ENCODE measurements around the gene ZHX3. TPM values are rescaled to one million over a fixed set of nuclear protein-coding genes. Genes with fewer than 3 reads are reported as not detected.

Gene ZHX3
- total and polyA plus RNA-seq, 10 donors = 1.6 to 26.7 (median 12.3) TPM

- Histone ChIP-seq H3K9me3 (no peaks in the 10 kb centered on the region), H3K27ac (no peak overlapping the region), H3K4me3 (no peak overlapping the region), H3K27me3 (replicated peaks in 1 of 7) (no peaks in the 10 kb centered on the region), H3K4me1 (peaks cover 10 to 21% (median 17%) of the 10 kb centered on the region in 6 donors), H3K36me3 (no peaks in the 10 kb centered on the region)
- WGBS, 5 donors = 85 to 95% (median 91%) methylated on average over 4 of the region's 4 CpGs
- intact Hi-C loops (cut with DNase I; ENCODE audit: low total_unique reads) = loop anchor here (10.0 kb wide), 1 partner anchor 97 kb away; no protein-coding TSS in a partner anchor
- TF ChIP-seq POLR2AphosphoS5 (IDR thresholded peaks at IDR 0.05) (no peak), POLR2A (IDR thresholded peaks at IDR 0.05) (no peak)
- TF ChIP-seq, protein P1, sequence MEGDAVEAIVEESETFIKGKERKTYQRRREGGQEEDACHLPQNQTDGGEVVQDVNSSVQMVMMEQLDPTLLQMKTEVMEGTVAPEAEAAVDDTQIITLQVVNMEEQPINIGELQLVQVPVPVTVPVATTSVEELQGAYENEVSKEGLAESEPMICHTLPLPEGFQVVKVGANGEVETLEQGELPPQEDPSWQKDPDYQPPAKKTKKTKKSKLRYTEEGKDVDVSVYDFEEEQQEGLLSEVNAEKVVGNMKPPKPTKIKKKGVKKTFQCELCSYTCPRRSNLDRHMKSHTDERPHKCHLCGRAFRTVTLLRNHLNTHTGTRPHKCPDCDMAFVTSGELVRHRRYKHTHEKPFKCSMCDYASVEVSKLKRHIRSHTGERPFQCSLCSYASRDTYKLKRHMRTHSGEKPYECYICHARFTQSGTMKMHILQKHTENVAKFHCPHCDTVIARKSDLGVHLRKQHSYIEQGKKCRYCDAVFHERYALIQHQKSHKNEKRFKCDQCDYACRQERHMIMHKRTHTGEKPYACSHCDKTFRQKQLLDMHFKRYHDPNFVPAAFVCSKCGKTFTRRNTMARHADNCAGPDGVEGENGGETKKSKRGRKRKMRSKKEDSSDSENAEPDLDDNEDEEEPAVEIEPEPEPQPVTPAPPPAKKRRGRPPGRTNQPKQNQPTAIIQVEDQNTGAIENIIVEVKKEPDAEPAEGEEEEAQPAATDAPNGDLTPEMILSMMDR (IDR thresholded peaks at IDR 0.05 in 8 of 11, conservative IDR thresholded peaks at IDR 0.05 in 3 of 11) = no peak
- no peak for DNase-seq
Observed at GRCh38 chr20:41331731-41332130, 14.2 kb upstream of the ZHX3 start.

DNA sequence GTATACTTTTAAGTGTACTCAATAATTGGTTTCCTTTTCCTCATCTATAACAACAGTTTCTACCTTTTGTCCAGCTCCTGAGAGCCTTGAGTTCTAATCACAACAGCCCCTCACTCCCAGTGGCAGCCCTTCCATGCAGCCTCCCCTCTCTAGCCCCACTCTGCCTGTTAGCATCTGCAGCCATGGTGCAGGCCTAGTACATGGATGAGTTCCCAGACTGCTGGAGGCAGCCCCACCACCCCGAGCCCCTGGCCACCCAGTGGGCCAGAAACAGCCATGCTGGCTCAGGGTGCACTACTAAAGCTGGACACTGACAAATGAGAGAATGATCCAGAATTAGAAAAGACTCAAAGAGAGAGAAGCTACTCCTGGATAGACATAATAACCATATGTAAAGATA is 13.4 kb upstream of the ZHX3 start:
- no peak for TF ChIP-seq POLR2A (IDR thresholded peaks at IDR 0.05)
- TF ChIP-seq POLR2AphosphoS5 (IDR thresholded peaks at IDR 0.05) = no peak

GRCh38 chr20:41330343-41330720 is 12.8 kb upstream of the ZHX3 start:
- Histone ChIP-seq H3K9me3 (no peaks in the 10 kb centered on the region), H3K27ac (peak overlapping the region in 4 of 8 donors; percentile 61 to 82 (median 81)), H3K36me3 (no peaks in the 10 kb centered on the region), H3K27me3 (replicated peaks in 1 of 7) (no peaks in the 10 kb centered on the region), H3K4me3 (no peak overlapping the region), H3K4me1 (peaks cover 10 to 21% (median 17%) of the 10 kb centered on the region in 6 donors)
- 83 to 91% (median 90%) methylated on average over 4 to 5 of the region's 5 CpGs for WGBS, 5 donors
- TF ChIP-seq POLR2A (IDR thresholded peaks at IDR 0.05) = no peak
- TF ChIP-seq POLR2AphosphoS5 (IDR thresholded peaks at IDR 0.05) = no peak
- TF ChIP-seq, protein P1 (IDR thresholded peaks at IDR 0.05 in 8 of 11, conservative IDR thresholded peaks at IDR 0.05 in 3 of 11) = no peak
- intact Hi-C loops (cut with DNase I; ENCODE audit: low total_unique reads) = loop anchor here (10.0 kb wide), 1 partner anchor 96 kb away; no protein-coding TSS in a partner anchor
- DNase-seq = no peak

More for the DNA sequence above, 13.4 kb upstream of the ZHX3 start:
- WGBS, 5 donors = 86 to 100% (median 90%) methylated on average over 1 of the region's 1 CpG
- DNase-seq = no peak
- peaks cover 10 to 21% (median 17%) of the 10 kb centered on the region in 6 donors for H3K4me1 ChIP-seq
- intact Hi-C loops (cut with DNase I; ENCODE audit: low total_unique reads) = loop anchor here (10.0 kb wide), 1 partner anchor 96 kb away; no protein-coding TSS in a partner anchor
- H3K27ac ChIP-seq = no peak overlapping the region
- no peaks in the 10 kb centered on the region for H3K36me3 ChIP-seq
- no peak overlapping the region for H3K4me3 ChIP-seq
- H3K9me3 ChIP-seq = no peaks in the 10 kb centered on the region
- no peaks in the 10 kb centered on the region for H3K27me3 ChIP-seq (replicated peaks in 1 of 7)

GRCh38 chr20:41329435-41330342 is 12.2 kb upstream of the ZHX3 start:
- H3K4me1 ChIP-seq = peaks cover 10 to 21% (median 17%) of the 10 kb centered on the region in 6 donors
- H3K27me3 ChIP-seq (replicated peaks in 1 of 7) = no peaks in the 10 kb centered on the region
- peak overlapping the region; percentile 41 to 82 (median 68) for H3K27ac ChIP-seq
- no peaks in the 10 kb centered on the region for H3K36me3 ChIP-seq
- intact Hi-C loops (cut with DNase I; ENCODE audit: low total_unique reads) = loop anchor here (10.0 kb wide), 1 partner anchor 95 kb away; no protein-coding TSS in a partner anchor
- WGBS, 5 donors = 15 to 21% (median 20%) methylated on average over 14 of the region's 14 CpGs
- TF ChIP-seq POLR2AphosphoS5 (IDR thresholded peaks at IDR 0.05) = peak; percentile 60 to 82 (median 79)
- no peak for TF ChIP-seq POLR2A (IDR thresholded peaks at IDR 0.05)
- TF ChIP-seq, protein P1 (IDR thresholded peaks at IDR 0.05 in 8 of 11, conservative IDR thresholded peaks at IDR 0.05 in 3 of 11) = no peak
- H3K4me3 ChIP-seq = peak overlapping the region in 1 of 8 donors; percentile 20
- DNase-seq = peak; percentile 90
- no peaks in the 10 kb centered on the region for H3K9me3 ChIP-seq

Data from spleen (tissue), 11 donors.